Prostate gland (tissue), 2 donors: ENCODE data around the gene SPNS1.

ENCODE experiments used
- POLR2A ChIP-seq: fragments of 450-650 bp; IDR thresholded peaks from one replicate; pipeline ENCODE4 v1.6.1; 2016; ENCODE audit warnings: antibody characterized with exemption, mild to moderate bottlenecking
- POLR2AphosphoS5 ChIP-seq: sonication (generic); formaldehyde crosslinking; IDR thresholded peaks from one replicate; pipeline ENCODE4 v1.6.1; 2017; ENCODE audit warnings: antibody characterized with exemption
- TF ChIP-seq, protein P1 (sequence below), 4 experiments: fragments of 200-600 bp in 2 of 4; fragments of 450-650 bp in 2 of 4; sonication (generic) in 2 of 4; IDR thresholded peaks; 1 replicate in 3 of 4; 2 replicates in 1 of 4; pipeline ENCODE4 v1.5.1; 2016 to 2019; ENCODE audit warnings: antibody characterized with exemption in 4 of 4, mild to moderate bottlenecking in 2 of 4, moderate library complexity in 2 of 4

- TF ChIP-seq POLR2A (no peak), POLR2AphosphoS5 (no peak)
- TF ChIP-seq, protein P1, sequence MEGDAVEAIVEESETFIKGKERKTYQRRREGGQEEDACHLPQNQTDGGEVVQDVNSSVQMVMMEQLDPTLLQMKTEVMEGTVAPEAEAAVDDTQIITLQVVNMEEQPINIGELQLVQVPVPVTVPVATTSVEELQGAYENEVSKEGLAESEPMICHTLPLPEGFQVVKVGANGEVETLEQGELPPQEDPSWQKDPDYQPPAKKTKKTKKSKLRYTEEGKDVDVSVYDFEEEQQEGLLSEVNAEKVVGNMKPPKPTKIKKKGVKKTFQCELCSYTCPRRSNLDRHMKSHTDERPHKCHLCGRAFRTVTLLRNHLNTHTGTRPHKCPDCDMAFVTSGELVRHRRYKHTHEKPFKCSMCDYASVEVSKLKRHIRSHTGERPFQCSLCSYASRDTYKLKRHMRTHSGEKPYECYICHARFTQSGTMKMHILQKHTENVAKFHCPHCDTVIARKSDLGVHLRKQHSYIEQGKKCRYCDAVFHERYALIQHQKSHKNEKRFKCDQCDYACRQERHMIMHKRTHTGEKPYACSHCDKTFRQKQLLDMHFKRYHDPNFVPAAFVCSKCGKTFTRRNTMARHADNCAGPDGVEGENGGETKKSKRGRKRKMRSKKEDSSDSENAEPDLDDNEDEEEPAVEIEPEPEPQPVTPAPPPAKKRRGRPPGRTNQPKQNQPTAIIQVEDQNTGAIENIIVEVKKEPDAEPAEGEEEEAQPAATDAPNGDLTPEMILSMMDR (IDR thresholded peaks at IDR 0.05), result no peak
These were observed 31.3 kb upstream of the SPNS1 start for GRCh38 chr16:28943281-28943680.
